GM21619 (cell line): ENCODE measurements around the gene TLE6.
"Not testable (repeated sequence)": the region's sequence is repeated elsewhere in the genome, so short reads cannot be mapped to it uniquely, and the experiment has no call there.

Experiments
- ATAC-seq: cut with Tn5 transposase; IDR thresholded peaks from one replicate; pipeline ENCODE4 v1.9.1; 2021; ENCODE audit not compliant: unreplicated experiment

TLE6 gene

GRCh38 chr19:3027292-3027691, 49.9 kb downstream of the TLE6 start:
- no peak for ATAC-seq

GRCh38 chr19:3027981-3028304, 50.6 kb downstream of the TLE6 start:
- ATAC-seq, result no peak

DNA sequence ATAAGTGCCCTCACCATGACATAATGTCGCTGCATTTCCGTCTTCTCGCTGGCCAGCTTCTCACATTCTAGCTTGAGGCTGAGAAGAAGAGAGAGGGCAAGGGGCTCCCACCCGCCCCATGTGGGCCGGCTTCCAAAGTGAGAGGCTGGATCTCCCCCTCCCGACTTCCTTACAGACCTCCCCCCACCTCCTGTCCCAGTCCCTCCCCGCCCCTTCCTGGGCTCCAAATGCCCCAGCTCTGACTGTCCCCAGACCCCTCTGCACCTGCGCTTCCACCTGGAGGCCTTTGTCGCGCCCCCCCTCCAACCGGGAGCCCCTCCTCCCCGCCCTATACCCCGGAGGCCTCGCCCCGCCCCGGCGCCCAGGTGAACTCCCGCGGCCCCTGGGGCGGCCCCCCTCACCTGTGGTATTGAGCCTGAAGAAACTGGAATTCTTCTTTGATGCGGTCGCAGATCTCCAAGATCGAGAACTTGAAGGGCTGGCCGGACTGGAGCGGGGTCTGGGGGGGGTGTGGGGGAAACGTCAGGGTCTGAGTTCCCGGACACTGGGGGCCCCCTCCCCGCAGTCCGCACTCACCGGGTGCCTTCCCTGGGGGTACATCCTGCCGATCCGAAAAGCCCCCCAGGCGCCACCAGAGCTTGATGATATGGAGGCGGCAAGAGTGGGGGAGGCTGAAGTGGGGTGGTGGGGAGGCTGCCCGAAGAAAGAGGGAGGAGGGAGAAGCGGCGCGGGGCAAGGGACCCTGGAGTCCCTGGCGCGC, 51.1 kb downstream of the TLE6 start:
- no peak for ATAC-seq

DNA sequence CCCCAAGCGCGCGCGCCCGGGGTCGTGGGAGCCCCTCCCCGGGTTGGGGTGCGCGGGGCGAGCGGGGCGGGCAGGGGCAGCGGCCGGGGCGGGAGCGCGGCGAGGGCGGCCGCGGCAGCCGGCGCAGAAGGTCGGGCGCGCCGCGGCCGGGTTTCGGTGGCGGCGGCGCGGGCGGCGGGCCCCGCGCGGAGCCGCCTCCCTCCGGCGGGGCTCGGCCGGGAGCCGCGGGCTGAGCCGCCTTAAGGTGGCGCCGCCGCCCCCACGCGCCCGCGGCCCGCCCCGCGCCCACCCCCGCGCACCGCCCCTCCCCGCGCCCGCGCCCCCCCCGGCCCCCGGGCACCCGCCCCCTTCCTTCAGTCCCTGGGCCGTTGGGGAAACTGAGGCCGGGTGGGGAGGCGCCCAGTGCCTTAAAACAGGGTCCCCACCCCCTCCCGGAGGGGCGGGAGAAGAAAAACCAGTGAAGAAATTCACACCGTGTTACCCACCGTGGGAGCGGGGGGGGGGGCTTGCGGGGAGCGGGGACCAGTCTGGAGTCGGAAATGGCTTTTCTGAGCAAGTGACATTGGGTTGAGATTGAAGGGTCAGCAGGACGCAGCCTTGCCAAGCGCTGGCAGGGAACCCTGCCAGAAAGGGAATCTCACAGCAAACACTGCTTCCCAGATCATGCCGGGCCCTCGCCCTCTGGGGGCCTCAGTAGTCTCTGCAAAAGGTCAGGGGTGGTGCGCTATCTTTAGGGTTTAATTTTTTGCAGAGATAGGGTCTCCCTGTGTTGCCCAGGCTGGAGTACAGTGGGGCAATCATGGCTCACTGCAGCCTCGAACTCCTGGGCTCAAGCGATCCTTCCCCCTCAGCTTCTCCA, 51.9 kb downstream of the TLE6 start, which contains the start of gene TLE2:
Gene TLE2 (minus strand): TSS at position 216 of the 859 bp plus-strand sequence. CDS start 376 bp downstream, outside the sequence.
- ATAC-seq, result no peak

DNA sequence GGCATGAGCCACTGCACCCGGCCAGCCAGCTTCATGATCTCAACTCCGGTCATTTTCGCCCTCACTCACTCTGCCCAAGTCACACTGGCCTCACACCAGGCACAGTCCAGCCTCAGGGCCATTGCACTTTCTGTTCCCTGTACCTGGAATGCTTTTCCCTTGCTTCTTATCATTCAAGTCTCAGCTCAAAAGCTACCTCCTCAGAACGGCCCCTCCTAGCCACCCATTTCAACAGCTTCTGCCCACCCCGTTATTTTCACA, 54.2 kb downstream of the TLE6 start:
- ATAC-seq, result no peak

DNA sequence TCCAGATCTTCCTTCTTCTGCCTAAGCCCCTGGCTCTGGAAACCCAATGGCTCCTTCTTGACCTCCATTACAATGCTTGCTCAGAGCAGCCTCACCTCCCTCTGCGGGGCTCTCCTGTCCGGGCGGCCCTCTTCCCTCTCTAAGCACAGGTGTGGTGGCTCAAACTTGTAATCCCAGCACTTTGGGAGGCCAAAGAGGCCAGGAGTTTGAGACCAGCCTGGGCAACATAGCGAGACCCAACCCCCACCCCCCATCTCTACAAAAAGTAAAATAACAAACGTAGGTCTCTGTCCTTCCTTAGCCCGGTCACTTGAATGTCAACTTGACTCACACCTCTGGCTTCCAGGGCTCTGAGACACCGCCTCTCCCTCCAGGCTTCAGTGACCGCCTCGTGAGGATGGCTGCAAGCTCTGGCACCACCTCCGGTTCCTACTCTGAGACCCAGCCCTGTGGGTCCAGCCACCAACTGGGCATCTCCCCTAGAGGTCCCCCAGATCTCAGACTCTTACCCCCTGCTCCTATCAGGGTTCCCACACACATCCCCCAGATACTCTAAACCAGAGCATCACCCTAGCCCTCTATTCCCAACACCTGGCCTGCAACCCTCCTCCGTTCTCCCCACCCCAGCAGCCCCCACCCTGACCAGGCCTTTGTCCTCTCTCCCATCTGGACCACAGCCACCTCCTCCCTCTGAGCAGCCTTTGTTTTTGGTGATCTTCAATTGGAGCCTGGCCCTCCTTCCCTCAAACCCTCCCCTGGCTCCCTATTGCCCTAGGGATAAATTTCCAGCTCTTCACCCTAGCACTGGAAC, 56.4 kb downstream of the TLE6 start:
- ATAC-seq, result no peak

DNA sequence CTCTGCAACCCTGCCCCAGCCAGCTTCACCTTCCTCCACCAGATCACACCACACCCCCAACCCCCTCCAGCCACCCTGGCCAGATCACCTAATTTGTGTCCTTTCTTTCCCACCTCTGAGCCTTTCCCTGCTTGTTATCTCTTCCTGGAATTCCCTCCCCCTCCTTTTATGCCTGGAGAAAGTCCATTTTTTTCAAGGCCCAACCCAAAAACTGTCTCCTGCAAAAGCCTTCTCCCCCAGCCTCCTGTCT, 57.0 kb downstream of the TLE6 start:
- ATAC-seq, result no peak

GRCh38 chr19:3034656-3035541, 57.5 kb downstream of the TLE6 start:
- no peak for ATAC-seq

GRCh38 chr19:3035542-3036118, 58.3 kb downstream of the TLE6 start:
- ATAC-seq, result peak; percentile 77

DNA sequence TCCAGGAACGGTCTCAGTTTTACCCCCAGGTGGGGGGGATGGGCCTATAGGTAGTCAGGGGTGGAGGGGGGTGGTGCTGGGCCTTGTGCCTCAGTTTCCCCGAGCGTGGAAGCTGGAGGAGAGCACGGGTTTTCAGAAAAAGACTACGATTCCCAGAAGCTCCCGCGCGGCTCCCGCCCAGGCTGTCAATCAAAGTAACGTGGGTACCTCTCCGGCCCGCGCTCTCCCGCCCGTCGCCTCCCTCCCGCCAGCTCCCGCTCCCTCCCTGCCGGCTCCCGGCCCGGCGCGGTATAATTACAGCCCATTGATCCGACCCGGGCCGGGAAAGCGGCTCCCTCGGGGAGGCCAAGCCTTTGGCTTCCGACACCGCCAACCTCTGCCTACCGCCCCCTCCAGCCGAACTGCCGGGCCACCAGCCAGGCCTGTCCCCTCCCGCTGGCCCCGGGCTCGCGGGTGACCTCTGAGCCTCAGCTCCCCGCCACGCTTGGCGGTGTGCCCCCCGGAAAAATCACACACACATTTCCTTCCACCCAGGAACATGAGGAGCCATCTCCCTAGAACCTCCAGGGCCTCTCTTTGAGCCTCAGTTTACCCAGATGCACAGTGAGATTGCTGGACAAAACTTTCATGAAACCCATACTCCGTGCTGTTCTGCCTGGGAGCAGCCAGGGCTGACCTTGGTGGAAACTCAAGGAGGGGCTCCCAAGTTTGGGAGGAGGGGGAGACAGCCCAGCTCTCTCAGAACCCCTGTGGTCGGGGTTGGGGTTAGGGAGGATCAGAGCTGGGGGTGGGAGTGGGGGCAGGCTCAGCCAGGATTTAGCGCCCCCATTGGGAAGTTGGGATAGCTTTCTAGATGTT, 59.0 kb downstream of the TLE6 start:
- peak; percentile 53 for ATAC-seq

- ATAC-seq, result not testable (repeated sequence)
These were observed 59.7 kb downstream of the TLE6 start for GRCh38 chr19:3036977-3037544.

- no peak for ATAC-seq
These were observed 60.9 kb downstream of the TLE6 start for GRCh38 chr19:3038214-3038613.

DNA sequence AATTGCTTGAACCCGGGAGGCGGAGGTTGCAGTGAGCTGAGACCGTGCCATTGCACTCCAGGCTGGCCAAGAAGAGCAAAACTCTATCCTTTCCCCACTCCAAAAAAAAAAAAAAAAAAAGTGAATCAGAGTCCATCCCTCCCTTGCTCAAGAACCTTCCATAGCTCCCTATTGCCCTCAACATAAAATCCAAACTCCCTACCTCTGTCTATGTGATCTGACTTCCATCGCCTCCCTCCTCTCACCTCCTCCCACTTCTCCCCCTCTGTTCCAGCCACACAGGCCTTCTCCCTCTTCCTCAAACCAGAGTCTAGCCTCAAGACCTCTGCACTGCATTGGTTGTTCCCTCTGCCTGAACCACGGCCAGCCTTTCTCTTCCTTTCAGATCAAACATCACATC, 61.8 kb downstream of the TLE6 start:
- no peak for ATAC-seq

DNA sequence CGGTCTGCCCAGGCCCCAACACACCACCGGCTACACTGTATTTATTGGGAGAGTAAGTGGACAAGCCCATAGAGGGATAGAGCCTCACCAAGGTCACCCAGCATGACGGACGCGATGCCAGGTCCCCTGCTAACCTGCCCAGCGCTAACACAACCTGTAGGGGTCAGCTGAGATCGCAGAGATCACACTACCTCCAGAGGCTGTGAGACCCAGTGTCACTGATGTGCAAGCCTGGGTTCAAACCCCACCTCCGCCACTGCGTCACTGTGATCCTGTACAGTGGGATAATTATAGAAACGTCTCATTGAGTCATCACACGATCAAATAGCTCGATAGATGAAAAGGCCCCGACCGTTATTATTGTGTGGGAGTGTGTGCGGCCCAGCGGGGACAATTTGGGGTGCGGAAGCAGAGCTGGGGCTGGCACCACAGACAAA, 62.3 kb downstream of the TLE6 start:
- ATAC-seq, result no peak

DNA sequence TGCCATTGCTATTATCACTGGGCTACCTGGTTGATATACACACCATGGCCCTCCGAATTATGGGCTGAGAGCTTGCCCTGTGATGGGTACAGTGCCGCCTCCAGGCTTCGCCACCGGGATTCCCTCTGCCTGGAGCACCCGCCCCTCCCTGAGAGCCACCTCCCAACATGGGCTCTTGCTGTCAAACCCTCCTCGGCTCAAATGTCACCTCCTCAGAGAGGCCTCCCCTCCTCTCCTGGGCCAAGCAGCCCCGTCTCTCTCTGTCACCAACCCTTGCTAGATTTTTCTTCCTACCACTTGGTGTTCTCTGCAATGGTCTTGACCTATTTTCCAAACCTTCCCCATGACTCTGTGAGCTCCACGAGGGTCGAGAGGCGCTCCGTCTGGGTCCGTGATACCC, 64.0 kb downstream of the TLE6 start:
- ATAC-seq, result no peak

- no peak for ATAC-seq
These were observed 64.6 kb downstream of the TLE6 start for GRCh38 chr19:3041761-3042620.

DNA sequence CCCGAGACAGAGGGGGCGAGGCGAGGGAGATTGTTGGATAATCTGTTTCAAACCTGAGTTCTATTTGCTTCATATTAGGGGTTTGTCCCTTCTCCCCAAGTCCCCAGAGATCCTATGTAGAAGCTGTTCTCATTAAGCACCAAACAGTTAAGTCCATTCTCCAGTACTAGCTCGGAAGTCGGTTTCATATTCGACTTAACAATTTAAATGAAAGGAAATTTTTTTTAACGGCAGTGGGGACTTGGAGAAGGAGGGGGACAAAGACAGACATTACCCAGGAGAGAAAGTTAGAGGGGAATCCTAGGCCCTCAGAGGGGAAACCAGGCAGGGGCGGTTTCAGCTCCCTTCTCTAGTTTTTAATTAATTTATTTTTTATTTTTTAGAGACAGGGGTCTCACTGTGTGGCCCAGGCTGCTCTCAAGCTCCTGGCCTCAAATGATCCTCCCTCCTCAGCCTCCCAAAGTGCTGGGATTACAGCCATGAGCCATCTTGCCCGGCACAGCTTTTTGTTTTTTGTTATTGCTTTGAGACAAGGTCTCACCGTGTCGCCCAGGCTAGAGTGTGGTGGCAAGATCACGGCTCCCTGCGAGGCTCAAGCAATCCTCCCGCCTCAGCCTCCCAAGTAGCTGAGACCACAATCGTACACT, 65.4 kb downstream of the TLE6 start:
- no peak for ATAC-seq
